Colonic mucosa (tissue), 4 donors: ENCODE data around the gene GPR25. TPM values are rescaled to one million over a fixed set of nuclear protein-coding genes. Genes with fewer than 3 reads are reported as not detected.

ENCODE experiments used
- DNase-seq: peaks from one replicate; pipeline ENCODE4 v3.0.0-alpha.2; 2020
- H3K27ac ChIP-seq: fragments of 200-600 bp; one replicate; pipeline ENCODE4 v1.8.0; 2021
- H3K27me3 ChIP-seq: fragments of 200-600 bp; one replicate; pipeline ENCODE4 v1.8.0; 2021
- H3K36me3 ChIP-seq: fragments of 200-600 bp; one replicate; pipeline ENCODE4 v1.8.0; 2021
- H3K4me1 ChIP-seq: fragments of 200-600 bp; one replicate; pipeline ENCODE4 v1.8.0; 2021; ENCODE audit warnings: mild to moderate bottlenecking
- H3K4me3 ChIP-seq: fragments of 200-600 bp; one replicate; pipeline ENCODE4 v1.8.0; 2021
- H3K9ac ChIP-seq, 2 donors: one replicate each; pipeline ENCODE4 v1.7.0; 2013; ENCODE audit warnings: control low read depth in 2 of 2, low read depth in 2 of 2, low read length in 2 of 2
- H3K9me3 ChIP-seq: fragments of 200-600 bp; one replicate; pipeline ENCODE4 v1.8.0; 2021
- intact Hi-C: fragments of 100-400 bp; cut with DNase I; formaldehyde crosslinking; loops from one replicate; pipeline ENCODE4 v1.14.1; 2022
- total RNA-seq, 2 donors: library from RNA; stranded (reverse); fragmentation: NEBNext Ultra II Directional in 1 of 2; extraction: Animal tissue kit (Norgen Biotek cat#: 25700) in 1 of 2; gene quantifications; one replicate each; pipeline ENCODE4 v1.2.1, GENCODE V29; 2021
- TF ChIP-seq, protein P1 (sequence below): fragments of 200-600 bp; IDR thresholded peaks from one replicate; pipeline ENCODE4 v1.8.0; 2022; ENCODE audit warnings: antibody characterized with exemption, mild to moderate bottlenecking
- donor health status: healthy.
- donor health status: DM: no; HTN: no; CAD: no.
- donor health status: DM: no; HTN: no; CAD: no.

The GPR25 gene
- total RNA-seq, 2 donors from 2014 or later, result 0.19 to 0.27 TPM

DNA sequence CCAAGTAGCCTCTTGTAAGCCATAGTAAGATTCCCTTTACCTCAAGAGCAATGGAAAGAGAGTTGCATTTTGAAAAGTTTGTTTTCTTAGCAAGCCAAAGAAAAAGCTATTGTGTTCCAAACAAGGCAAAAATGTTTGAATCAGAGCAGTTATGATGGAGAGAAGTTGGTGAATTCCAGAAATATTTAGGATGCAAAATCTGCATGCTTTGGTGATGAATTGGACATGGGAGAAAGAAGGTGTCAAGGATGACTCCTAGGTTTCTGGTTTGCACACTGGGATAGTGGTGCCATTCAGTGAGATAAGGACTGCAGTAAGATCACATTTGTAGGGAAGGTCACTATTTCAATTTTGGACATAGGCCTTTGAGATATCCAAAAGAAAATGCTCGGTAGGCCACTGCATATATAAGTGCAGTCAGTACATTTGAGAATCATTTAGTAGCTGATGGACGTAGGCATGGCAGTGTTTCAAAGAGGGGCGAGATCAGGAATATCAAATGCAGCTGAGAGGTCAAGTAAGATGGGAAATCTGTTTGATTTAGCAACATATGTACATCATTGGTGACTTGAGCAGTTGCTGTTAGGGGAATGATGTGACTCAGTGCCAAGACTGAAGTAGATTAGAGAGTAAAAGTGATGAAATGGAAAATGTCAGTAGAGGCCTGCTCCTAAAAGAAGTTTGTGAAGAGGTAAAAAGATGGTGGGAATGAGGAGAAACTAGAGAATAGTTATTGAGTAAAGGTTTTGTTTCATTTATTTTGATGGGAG lies 33.9 kb upstream of the GPR25 start:
- TF ChIP-seq, protein P1, sequence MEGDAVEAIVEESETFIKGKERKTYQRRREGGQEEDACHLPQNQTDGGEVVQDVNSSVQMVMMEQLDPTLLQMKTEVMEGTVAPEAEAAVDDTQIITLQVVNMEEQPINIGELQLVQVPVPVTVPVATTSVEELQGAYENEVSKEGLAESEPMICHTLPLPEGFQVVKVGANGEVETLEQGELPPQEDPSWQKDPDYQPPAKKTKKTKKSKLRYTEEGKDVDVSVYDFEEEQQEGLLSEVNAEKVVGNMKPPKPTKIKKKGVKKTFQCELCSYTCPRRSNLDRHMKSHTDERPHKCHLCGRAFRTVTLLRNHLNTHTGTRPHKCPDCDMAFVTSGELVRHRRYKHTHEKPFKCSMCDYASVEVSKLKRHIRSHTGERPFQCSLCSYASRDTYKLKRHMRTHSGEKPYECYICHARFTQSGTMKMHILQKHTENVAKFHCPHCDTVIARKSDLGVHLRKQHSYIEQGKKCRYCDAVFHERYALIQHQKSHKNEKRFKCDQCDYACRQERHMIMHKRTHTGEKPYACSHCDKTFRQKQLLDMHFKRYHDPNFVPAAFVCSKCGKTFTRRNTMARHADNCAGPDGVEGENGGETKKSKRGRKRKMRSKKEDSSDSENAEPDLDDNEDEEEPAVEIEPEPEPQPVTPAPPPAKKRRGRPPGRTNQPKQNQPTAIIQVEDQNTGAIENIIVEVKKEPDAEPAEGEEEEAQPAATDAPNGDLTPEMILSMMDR, result no peak
- Histone ChIP-seq H3K27ac (no peak overlapping the region), H3K9me3 (no peaks in the 10 kb centered on the region), H3K36me3 (no peaks in the 10 kb centered on the region), H3K27me3 (no peaks in the 10 kb centered on the region), H3K4me1 (no peaks in the 10 kb centered on the region), H3K9ac (no peak overlapping the region), H3K4me3 (no peak overlapping the region)
- intact Hi-C loops, result loop anchor here (10.0 kb wide), 1 partner anchor 214 kb away; the partner anchor contains the start of gene KIF14
- DNase-seq, result no peak

DNA sequence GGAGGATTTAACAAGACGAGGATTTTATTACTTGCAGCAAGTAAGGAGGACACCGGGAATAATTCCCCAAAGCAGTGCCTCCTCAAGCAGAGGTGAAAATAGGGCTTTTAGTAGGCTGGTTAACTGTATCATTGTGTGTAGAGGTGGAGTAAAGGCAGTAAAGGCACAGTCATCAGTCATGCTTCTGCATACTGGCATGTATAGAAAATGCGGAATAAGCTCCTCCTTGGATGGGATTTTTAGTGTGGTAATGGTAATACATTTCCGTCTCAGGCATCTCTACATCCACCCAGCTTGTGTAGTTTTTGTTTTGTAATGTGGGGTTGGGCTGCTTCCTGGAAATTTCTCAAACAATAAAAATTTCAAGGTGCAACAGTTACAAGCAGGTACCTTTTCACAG lies 27.4 kb upstream of the GPR25 start:
- DNase-seq, result no peak
- Histone ChIP-seq H3K9me3 (no peaks in the 10 kb centered on the region), H3K27me3 (no peaks in the 10 kb centered on the region), H3K4me1 (no peaks in the 10 kb centered on the region), H3K27ac (no peak overlapping the region), H3K36me3 (no peaks in the 10 kb centered on the region), H3K4me3 (no peak overlapping the region), H3K9ac (no peak overlapping the region)
- intact Hi-C loops, result no loop called here
- TF ChIP-seq, protein P1, result no peak

DNA sequence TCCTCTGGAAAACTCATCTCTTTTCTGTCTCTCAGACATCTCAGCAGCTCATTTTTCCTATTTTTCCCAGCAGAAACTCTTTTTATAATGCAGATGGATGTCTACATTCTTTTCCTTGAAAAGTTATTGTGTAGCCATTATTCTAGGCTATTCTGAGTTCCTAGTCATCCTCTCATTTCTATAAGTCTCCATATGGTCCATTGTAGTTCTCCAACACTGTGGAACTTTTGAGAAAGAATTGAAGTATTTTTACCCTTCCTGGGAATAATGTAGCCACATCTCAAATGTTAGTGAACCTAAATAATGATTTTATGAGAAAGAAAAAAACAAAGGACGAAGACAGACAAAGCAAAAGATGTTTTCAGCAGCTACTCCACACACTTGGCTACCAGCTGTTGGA lies 26.4 kb upstream of the GPR25 start:
- Histone ChIP-seq H3K27ac (no peak overlapping the region), H3K9me3 (no peaks in the 10 kb centered on the region), H3K9ac (no peak overlapping the region), H3K27me3 (no peaks in the 10 kb centered on the region), H3K36me3 (no peaks in the 10 kb centered on the region), H3K4me1 (no peaks in the 10 kb centered on the region), H3K4me3 (no peak overlapping the region)
- TF ChIP-seq, protein P1, result no peak
- DNase-seq, result no peak
- intact Hi-C loops, result no loop called here

DNA sequence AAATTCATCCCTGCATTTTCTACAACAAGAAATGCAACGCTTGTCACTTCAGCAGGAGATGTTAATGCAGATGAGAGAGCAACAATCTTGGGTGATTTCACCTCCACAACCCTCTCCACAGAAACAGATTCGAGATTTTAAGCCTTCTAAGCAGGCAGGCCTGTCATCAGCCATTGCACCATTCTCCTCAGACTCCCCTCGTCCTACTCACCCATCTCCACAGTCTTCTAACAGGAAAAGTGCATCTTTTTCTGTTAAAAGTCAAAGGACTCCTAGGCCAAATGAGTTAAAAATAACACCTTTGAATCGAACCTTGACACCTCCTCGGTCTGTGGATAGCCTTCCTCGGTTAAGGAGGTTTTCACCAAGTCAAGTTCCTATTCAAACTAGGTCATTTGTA lies 23.4 kb upstream of the GPR25 start:
- Histone ChIP-seq H3K4me3 (no peak overlapping the region), H3K36me3 (no peaks in the 10 kb centered on the region), H3K27me3 (no peaks in the 10 kb centered on the region), H3K27ac (no peak overlapping the region), H3K4me1 (no peaks in the 10 kb centered on the region), H3K9me3 (no peaks in the 10 kb centered on the region), H3K9ac (no peak overlapping the region)
- TF ChIP-seq, protein P1, result no peak
- no peak for DNase-seq
- intact Hi-C loops, result no loop called here

DNA sequence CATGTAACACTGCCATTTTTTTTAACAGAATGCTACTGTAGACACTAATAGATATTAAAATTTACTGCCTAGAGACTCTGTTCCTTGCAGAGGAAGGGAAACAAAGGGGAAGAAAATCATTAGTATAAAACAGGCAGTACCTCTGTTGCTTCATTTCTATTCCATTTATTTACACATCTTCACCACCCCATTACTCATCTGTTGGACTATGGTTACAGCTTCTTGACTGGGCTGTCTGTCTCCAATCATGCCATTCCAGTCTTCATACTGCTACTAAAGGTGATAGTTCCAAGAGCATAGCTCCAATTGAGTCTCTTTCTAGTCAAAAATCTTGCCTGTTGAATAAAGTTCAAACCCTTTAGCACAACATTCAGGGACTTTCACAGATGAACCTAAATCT lies 22.2 kb upstream of the GPR25 start:
- intact Hi-C loops, result no loop called here
- TF ChIP-seq, protein P1, result no peak
- Histone ChIP-seq H3K4me1 (no peaks in the 10 kb centered on the region), H3K27ac (no peak overlapping the region), H3K4me3 (no peak overlapping the region), H3K9me3 (no peaks in the 10 kb centered on the region), H3K9ac (no peak overlapping the region), H3K27me3 (no peaks in the 10 kb centered on the region), H3K36me3 (no peaks in the 10 kb centered on the region)
- no peak for DNase-seq
